Fibroblast of skin of left quadriceps (primary cell): ENCODE results near the gene PDLIM5.
"Not testable (repeated sequence)": the region's sequence is repeated elsewhere in the genome, so short reads cannot be mapped to it uniquely, and the experiment has no call there.

Experiments used
- DNase-seq, 2 experiments: peaks; one replicate each; pipeline ENCODE4 v3.0.0-alpha.2; 2013; ENCODE audit warnings: low read depth in 2 of 2

Gene PDLIM5

GRCh38 chr4:94495408-94495807, 43.7 kb downstream of the PDLIM5 start:
- DNase-seq = no peak

GRCh38 chr4:94497690-94498089, 45.9 kb downstream of the PDLIM5 start:
- no peak for DNase-seq

- no peak for DNase-seq
Measured at GRCh38 chr4:94498502-94498901, 46.8 kb downstream of the PDLIM5 start.

GRCh38 chr4:94500685-94501084, 48.9 kb downstream of the PDLIM5 start:
- no peak for DNase-seq

- DNase-seq = peak; percentile 74 to 79
Measured at GRCh38 chr4:94504545-94504944, 52.8 kb downstream of the PDLIM5 start.

- no peak for DNase-seq
Measured at GRCh38 chr4:94506822-94507221, 55.1 kb downstream of the PDLIM5 start.

- no peak for DNase-seq
Measured at GRCh38 chr4:94507281-94507680, 55.5 kb downstream of the PDLIM5 start.

- DNase-seq = peak in 1 of 2 experiments; percentile 57
Measured at GRCh38 chr4:94507708-94508107, 56.0 kb downstream of the PDLIM5 start.

- DNase-seq = no peak
Measured at GRCh38 chr4:94508296-94508695, 56.6 kb downstream of the PDLIM5 start.

- DNase-seq = no peak
Measured at GRCh38 chr4:94508806-94509205, 57.1 kb downstream of the PDLIM5 start.

- no peak for DNase-seq
Measured at GRCh38 chr4:94511591-94511990, 59.8 kb downstream of the PDLIM5 start.

- DNase-seq = not testable (repeated sequence)
Measured at GRCh38 chr4:94513532-94513931, 61.8 kb downstream of the PDLIM5 start.

GRCh38 chr4:94515365-94515764, 63.6 kb downstream of the PDLIM5 start:
- DNase-seq = no peak

GRCh38 chr4:94516067-94516466, 64.3 kb downstream of the PDLIM5 start:
- DNase-seq = peak in 1 of 2 experiments; percentile 66

- DNase-seq = no peak
Measured at GRCh38 chr4:94516999-94517398, 65.3 kb downstream of the PDLIM5 start.

- DNase-seq = no peak
Measured at GRCh38 chr4:94517492-94517891, 65.8 kb downstream of the PDLIM5 start.

- DNase-seq = no peak
Measured at GRCh38 chr4:94519019-94519418, 67.3 kb downstream of the PDLIM5 start.

GRCh38 chr4:94519925-94520789, 68.4 kb downstream of the PDLIM5 start:
- DNase-seq = no peak

GRCh38 chr4:94523033-94523580, 71.4 kb downstream of the PDLIM5 start:
- DNase-seq = no peak

- DNase-seq = no peak
Measured at GRCh38 chr4:94523617-94524016, 71.9 kb downstream of the PDLIM5 start.

- peak; percentile 79 to 81 for DNase-seq
Measured at GRCh38 chr4:94525993-94526728, 74.4 kb downstream of the PDLIM5 start.

GRCh38 chr4:94527556-94528233, 76.0 kb downstream of the PDLIM5 start:
- DNase-seq = no peak
